IPS-18a (cell line): ENCODE measurements around the gene TYW5.

Source experiments
- H3K27ac ChIP-seq: one replicate; pipeline ENCODE4 v1.5.1; 2013; ENCODE audit warnings: low read length
- H3K27me3 ChIP-seq: one replicate; pipeline ENCODE4 v1.6.1; 2013; ENCODE audit warnings: mild to moderate bottlenecking, low read length; ENCODE audit not compliant: control insufficient read depth, insufficient read depth
- H3K36me3 ChIP-seq: one replicate; pipeline ENCODE4 v1.6.1; 2013; ENCODE audit warnings: low read depth, low read length; ENCODE audit not compliant: control insufficient read depth
- H3K4me1 ChIP-seq: one replicate; pipeline ENCODE4 v1.6.1; 2013; ENCODE audit warnings: low read depth, low read length; ENCODE audit not compliant: control insufficient read depth
- H3K4me3 ChIP-seq: one replicate; pipeline ENCODE4 v1.5.1; 2013; ENCODE audit warnings: low read length
- H3K9ac ChIP-seq: one replicate; pipeline ENCODE4 v1.6.1; 2013; ENCODE audit warnings: mild to moderate bottlenecking, low read length, moderate library complexity
- H3K9me3 ChIP-seq: one replicate; pipeline ENCODE4 v1.6.1; 2013; ENCODE audit warnings: low read depth, low read length; ENCODE audit not compliant: control insufficient read depth

TYW5 gene

DNA sequence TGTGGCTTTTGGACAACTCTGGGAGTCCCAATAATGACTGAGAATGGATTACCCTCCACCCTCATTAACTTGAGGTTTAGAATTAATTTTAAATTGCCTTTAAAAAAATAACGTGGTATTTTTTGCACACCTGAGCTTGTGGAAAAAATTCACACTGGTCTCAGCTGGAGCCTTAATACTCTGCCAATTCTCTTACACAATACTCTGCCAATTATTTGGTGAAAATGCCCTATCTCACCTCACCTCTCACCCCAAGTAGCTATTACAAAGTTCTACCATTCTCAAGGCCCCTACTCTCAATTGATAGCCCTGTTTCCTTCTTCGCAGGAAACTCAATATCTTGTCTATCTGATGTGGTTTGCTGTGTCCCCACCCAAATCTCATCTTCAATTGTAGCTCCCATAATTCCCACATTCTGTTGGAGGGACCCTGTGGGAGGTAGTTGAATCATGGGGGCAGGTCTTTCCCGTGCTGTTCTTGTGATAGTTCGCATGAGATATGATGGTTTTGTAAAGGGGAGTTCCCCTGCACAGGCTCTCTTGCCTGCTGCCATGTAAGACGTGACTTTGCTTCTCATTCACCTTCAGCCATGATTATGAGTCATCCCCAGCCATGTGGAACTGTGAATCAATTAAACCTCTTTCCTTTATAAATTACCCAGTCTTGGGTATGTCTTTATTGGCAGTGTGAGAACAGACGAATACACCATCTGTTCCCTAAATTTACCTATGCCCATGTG, 71.6 kb downstream of the TYW5 start:
- Histone ChIP-seq H3K27me3 (no peaks in the 10 kb centered on the region), H3K4me1 (no peaks in the 10 kb centered on the region), H3K9ac (no peak overlapping the region), H3K27ac (no peak overlapping the region), H3K9me3 (no peaks in the 10 kb centered on the region), H3K36me3 (no peaks in the 10 kb centered on the region), H3K4me3 (no peak overlapping the region)

GRCh38 chr2:199882667-199883066, 72.6 kb downstream of the TYW5 start:
- Histone ChIP-seq H3K27me3 (no peaks in the 10 kb centered on the region), H3K4me3 (no peak overlapping the region), H3K36me3 (no peaks in the 10 kb centered on the region), H3K9me3 (no peaks in the 10 kb centered on the region), H3K4me1 (no peaks in the 10 kb centered on the region), H3K9ac (no peak overlapping the region), H3K27ac (no peak overlapping the region)
